NCI-H748 treated with DMSO at 0.1 percent for 48 hours (cell line): ENCODE data around the gene EPN2.
"Not testable (repeated sequence)": the region's sequence is repeated elsewhere in the genome, so short reads cannot be mapped to it uniquely, and the experiment has no call there.

Source experiments
- DNase-seq: peaks from one replicate; lab custom pipeline; 2025; lab: John Stamatoyannopoulos, UW

The EPN2 gene

GRCh38 chr17:19345486-19346350 is 108.6 kb downstream of the EPN2 start:
- DNase-seq: no peak

- no peak for DNase-seq
Observed at GRCh38 chr17:19346351-19347255, 109.4 kb downstream of the EPN2 start.

DNA sequence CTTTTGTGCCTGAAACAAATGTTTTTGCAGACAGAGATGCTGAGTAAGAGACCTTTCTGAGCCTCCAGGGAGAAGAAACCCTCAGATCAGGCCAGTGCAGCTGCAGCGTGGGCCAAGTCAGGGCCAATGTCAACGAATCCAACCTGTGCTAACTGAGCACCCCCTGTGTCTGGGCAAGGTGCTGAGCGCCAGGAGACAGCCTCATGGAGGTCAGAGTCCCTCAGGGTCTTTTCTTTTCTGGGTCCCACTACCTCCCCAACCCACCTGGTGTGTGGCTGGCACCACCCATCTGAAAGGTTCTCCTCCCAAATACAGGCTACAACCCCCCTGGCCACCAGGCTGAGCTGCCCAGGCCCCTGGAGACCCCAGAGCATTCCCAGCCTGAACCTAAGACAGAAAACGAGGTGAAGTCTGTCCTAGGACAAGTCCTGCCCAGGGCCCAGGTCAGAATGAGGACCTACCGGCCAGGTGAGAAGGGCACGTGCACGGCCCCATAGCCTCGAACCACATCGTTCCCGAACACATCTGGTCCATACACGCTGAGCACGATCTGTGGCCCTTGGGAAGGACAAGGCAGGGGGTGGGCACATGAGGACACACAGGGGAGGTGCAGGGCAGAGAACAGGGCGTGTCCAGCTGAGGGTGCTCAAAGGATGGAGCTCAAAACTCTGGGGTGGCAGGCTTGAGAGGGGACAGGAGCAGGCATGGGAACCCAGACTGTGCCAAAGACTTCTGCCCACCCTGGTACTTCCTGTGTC is 110.3 kb downstream of the EPN2 start:
- DNase-seq: no peak

DNA sequence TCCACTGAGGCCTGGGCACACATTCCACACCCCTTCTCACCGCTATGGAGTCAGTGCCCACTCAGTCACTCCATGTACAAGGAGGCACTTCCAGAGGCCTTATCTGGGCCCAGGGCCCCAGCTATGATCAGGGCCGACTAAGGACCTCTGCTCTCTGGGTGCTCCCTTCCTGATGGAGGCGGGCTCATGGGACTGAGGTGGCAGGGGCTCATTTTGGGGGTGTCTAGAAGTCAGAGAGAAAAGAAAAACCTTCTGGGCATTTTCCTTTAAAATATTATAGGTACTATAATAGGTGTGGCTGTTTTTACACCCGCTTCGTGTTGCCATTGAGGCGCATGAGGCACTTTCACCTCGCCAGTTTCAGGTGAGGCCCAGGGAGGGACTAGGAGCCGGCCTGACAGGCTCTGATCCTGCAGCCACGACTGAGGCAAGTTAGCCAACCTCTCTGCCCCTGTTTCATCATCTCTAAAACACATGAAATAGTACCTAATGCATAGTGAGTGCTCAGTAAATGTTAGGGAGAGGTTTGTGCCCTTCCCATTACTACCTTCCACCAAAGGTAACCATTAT is 111.0 kb downstream of the EPN2 start:
- DNase-seq: no peak

- no peak for DNase-seq
Observed at GRCh38 chr17:19348806-19349205, 111.6 kb downstream of the EPN2 start.

- DNase-seq: not testable (repeated sequence)
Observed at GRCh38 chr17:19353401-19353800, 116.2 kb downstream of the EPN2 start.

DNA sequence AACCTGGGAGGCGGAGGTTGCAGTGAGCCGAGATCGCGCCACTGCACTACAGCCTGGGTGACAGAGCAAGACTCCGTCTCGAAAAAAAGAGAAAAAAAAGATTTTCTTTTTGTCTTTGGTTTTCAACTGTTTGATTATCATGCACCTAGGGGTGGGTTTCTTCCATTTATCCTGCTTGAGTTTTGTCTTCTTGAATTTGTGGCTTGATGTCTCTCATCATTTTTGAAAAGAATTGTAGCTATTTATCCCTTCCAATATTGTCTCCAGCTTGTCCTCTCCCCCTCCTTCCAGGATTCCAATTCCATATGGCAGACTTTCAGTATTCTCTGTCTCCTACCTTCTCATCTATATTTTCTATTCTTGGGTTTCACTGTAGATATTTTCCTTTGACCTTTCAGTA is 117.6 kb downstream of the EPN2 start:
- no peak for DNase-seq

DNA sequence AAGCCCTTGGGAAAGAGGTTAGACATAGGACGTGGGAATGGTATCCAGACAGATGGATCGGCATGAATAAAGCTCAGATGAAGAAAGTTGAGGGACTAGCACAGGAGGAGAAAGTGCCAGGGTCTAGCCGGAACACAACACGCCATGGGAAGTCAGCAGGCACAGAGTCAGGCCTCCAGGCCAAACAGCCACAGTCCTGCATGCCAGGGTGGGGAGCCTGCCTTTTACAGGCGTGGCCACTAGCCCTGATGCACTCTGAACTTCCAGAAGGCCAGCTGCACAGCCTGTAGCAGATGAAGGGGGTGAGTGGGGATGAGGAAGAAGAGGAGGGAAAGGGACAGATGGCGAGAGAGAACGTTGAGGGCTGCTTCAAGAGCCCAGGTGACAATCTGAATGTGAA is 120.2 kb downstream of the EPN2 start:
- DNase-seq: no peak

DNA sequence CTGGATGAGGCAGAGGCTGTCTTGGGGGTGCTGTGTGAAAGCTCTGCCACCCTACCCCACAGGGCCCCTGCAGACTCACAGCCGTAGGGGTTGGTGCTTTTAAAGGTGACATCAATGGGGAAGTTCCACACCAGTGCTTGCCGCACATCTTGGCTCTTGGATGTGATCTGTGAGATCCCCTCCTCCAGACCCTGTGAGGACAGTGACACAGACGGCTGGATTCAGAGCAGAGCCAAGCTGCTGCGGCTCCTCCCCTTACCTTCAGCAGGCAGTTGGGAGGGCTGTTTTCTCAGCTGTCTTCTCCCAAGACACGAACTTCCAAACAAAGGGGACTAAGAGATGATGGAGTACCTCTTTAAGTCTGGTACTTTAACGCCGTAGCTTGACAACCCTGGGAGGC is 120.6 kb downstream of the EPN2 start:
- no peak for DNase-seq

GRCh38 chr17:19359151-19359550 is 122.0 kb downstream of the EPN2 start:
- DNase-seq: no peak

GRCh38 chr17:19359856-19360255 is 122.7 kb downstream of the EPN2 start:
- no peak for DNase-seq

DNA sequence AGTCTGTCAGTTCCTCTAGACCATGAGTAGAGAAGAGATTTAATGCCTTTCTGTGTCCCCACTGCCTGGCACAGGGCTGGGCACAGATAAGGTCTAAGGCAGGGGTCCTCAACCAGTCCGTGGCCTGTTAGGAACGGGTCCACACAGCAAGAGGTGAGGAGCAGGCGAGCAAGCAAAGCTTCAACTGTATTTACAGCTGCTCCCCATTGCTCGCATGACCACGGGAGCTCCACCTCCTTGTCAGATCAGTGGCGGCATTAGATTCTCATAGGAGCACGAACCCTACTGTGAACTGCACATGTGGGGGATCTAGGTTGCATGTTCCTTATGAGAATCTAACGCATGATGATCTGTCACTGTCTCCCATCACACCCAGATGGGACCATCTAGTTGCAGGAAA is 123.6 kb downstream of the EPN2 start:
- DNase-seq: no peak

DNA sequence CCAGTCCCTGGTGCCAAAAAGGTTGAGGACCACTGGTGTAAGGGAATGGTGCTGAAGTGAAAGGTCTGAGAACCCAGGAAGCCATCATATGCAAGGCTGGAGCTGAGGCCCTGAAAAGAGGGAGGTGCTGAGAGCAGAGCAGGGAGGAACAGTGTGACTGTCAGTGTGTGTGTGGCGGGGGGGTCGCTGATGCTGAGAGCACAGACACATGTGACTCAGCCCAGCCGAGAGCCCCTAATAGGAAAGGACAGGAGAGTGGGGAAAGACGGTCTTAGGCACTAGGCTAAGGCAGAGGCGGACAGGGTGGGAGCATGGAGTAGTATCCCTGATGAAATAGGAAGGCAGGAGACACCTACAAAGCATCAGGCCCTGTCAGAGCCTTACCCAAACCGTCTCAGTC is 124.2 kb downstream of the EPN2 start:
- DNase-seq: no peak

DNA sequence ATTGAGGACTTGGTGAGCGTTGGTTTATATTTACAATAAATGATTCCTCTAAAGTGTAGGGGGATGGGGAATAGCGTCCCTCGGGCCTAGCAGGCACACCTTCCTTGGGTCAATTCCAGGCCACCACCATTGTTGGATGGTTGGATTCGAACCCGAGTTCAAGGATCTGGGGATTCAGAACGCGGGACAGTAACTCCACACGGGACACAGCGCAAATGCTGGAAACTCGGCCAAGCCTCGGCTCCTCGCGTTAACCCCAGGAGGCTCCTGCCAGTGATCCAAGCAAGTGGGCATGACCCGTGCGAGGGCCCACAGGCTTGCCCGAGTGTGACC is 124.7 kb downstream of the EPN2 start:
- DNase-seq: no peak

GRCh38 chr17:19362277-19363113 is 125.3 kb downstream of the EPN2 start, which contains the start of gene B9D1:
Gene B9D1, minus strand, starts transcription at chr17:19362723. Its CDS starts 154 bp downstream, at chr17:19362569.
- peak; percentile 97 for DNase-seq

DNA sequence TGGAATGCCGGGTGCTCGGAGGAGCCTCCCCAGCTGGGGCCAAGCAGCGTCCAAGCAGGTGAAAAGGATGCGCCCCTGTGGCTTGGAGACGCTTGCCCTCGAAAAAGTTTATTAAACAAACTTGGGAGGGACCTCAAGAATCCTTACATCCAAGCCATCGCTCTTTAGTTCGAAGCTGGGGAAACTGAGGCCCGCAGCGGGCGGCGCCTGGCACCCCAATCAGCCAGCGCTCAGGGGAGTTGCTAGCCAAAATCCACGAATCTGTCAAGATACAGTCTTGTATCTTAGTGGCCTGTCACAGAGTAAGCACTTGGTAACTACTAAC is 125.9 kb downstream of the EPN2 start:
- DNase-seq: no peak

GRCh38 chr17:19363460-19364035 is 126.4 kb downstream of the EPN2 start:
- DNase-seq: no peak

GRCh38 chr17:19364699-19365498 is 127.7 kb downstream of the EPN2 start:
- DNase-seq: no peak

GRCh38 chr17:19365499-19365817 is 128.3 kb downstream of the EPN2 start:
- DNase-seq: no peak
